Measurements from ENCODE around the gene WWC2. TPM values are rescaled to one million over a fixed set of nuclear protein-coding genes. Genes with fewer than 3 reads are reported as not detected.

Gene WWC2
- total and polyA plus RNA-seq, 10 donors = 1.4 to 32.0 (median 19.3) TPM

DNA sequence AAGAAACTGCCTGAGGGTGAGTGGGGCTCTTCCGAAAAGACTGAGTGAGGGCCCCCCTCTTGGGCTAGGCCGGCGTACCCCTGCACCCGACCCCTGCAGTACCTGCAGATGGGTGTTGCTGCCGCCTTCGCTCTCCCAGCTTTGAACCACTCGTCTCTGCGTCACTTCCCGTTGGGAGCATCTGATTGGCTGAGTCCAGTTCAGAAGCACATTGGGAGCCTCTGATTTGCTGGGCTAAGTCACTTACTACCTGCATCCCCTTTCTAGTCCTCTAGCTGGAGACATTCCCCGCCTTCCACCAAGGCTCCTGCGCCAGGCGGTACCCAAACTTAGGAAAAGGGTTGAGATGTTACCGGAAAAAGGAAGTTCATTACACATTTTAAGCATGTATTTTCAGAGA, 20.4 kb upstream of the WWC2 start:
- WGBS, 5 donors = 92 to 97% (median 93%) methylated on average over 12 to 13 of the region's 13 CpGs
- Histone ChIP-seq H3K9me3 (no peaks in the 10 kb centered on the region), H3K27ac (no peak overlapping the region), H3K4me3 (no peak overlapping the region), H3K36me3 (no peaks in the 10 kb centered on the region), H3K4me1 (peaks cover 0 to under 1% (median 0%) of the 10 kb centered on the region in 6 donors), H3K27me3 (replicated peaks in 1 of 7) (no peaks in the 10 kb centered on the region)
- no peak for TF ChIP-seq POLR2A (IDR thresholded peaks at IDR 0.05)
- TF ChIP-seq, protein P1, sequence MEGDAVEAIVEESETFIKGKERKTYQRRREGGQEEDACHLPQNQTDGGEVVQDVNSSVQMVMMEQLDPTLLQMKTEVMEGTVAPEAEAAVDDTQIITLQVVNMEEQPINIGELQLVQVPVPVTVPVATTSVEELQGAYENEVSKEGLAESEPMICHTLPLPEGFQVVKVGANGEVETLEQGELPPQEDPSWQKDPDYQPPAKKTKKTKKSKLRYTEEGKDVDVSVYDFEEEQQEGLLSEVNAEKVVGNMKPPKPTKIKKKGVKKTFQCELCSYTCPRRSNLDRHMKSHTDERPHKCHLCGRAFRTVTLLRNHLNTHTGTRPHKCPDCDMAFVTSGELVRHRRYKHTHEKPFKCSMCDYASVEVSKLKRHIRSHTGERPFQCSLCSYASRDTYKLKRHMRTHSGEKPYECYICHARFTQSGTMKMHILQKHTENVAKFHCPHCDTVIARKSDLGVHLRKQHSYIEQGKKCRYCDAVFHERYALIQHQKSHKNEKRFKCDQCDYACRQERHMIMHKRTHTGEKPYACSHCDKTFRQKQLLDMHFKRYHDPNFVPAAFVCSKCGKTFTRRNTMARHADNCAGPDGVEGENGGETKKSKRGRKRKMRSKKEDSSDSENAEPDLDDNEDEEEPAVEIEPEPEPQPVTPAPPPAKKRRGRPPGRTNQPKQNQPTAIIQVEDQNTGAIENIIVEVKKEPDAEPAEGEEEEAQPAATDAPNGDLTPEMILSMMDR (IDR thresholded peaks at IDR 0.05 in 8 of 11, conservative IDR thresholded peaks at IDR 0.05 in 3 of 11) = no peak
- DNase-seq = no peak
- intact Hi-C loops (cut with DNase I; ENCODE audit: low total_unique reads) = no loop called here

DNA sequence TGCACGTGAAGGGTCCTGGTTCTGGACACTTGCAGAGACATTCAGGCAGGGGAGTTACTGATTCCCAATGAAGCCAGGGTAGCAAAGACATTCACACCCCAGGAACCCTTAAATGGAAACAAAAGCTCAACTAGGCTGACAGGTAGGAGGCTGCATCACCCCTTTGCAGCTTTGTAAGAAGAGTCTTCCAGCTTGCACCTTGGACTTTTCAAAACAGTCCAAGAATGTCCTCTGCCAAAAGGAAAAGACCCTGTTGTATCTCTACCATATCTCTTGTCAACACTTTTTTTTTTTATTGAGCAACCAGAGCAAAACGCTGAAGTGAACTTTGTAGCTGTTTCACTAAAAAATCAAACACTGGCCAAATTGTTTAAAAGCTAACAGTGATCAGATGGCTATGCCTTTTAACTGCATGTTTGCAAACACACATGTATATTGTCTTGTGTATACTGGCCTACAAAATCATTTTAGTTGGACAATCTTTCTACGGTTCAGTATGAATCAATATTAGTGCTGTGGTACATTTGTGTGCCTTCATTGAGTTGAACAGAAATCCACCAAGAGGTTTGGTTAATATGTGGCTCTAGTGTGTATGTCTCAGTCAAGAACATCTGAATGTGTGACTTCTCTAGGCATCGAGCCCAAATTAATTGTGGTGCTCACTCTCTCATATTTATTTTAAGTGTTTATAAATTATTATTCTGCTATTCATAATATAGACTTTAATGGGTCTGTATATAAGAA, 18.5 kb upstream of the WWC2 start:
- intact Hi-C loops (cut with DNase I; ENCODE audit: low total_unique reads) = no loop called here
- TF ChIP-seq POLR2A (IDR thresholded peaks at IDR 0.05) (no peak), POLR2AphosphoS5 (IDR thresholded peaks at IDR 0.05) (no peak)
- TF ChIP-seq, protein P1 (IDR thresholded peaks at IDR 0.05 in 8 of 11, conservative IDR thresholded peaks at IDR 0.05 in 3 of 11) = no peak
- H3K27ac ChIP-seq = no peak overlapping the region

DNA sequence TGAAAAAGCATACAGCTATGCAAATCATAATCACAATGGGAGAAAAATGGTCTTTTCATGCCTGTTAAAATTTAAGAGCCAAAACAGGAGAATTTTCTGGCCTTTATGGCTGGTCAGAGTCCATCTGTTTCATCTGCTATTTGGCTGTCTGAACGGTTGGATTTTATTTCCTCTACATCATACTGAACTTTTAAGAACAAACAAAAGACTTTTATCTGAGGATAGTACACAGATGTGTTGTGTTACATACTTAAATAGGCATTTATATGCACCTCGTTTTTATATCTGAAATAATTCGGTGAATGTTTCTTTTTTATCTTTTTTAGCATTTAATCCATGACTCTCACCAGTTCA, 18.0 kb upstream of the WWC2 start:
- no peak overlapping the region for H3K4me3 ChIP-seq
- no peaks in the 10 kb centered on the region for H3K36me3 ChIP-seq
- H3K4me1 ChIP-seq = no peaks in the 10 kb centered on the region
- H3K9me3 ChIP-seq = no peaks in the 10 kb centered on the region
- H3K27ac ChIP-seq = no peak overlapping the region
- intact Hi-C loops (cut with DNase I; ENCODE audit: low total_unique reads) = no loop called here
- TF ChIP-seq POLR2A (IDR thresholded peaks at IDR 0.05) (no peak), POLR2AphosphoS5 (IDR thresholded peaks at IDR 0.05) (no peak)
- TF ChIP-seq, protein P1 (IDR thresholded peaks at IDR 0.05 in 8 of 11, conservative IDR thresholded peaks at IDR 0.05 in 3 of 11) = no peak
- H3K27me3 ChIP-seq (replicated peaks in 1 of 7) = no peaks in the 10 kb centered on the region
- 64 to 86% (median 73%) methylated on average over 3 of the region's 3 CpGs for WGBS, 5 donors
- DNase-seq = no peak

More for the DNA sequence above, 18.5 kb upstream of the WWC2 start:
- H3K36me3 ChIP-seq = no peaks in the 10 kb centered on the region
- 81 to 88% (median 83%) methylated on average over 4 of the region's 4 CpGs for WGBS, 5 donors
- H3K4me3 ChIP-seq = no peak overlapping the region
- no peaks in the 10 kb centered on the region for H3K9me3 ChIP-seq
- no peaks in the 10 kb centered on the region for H3K4me1 ChIP-seq
- H3K27me3 ChIP-seq (replicated peaks in 1 of 7) = no peaks in the 10 kb centered on the region
- DNase-seq = no peak

DNA sequence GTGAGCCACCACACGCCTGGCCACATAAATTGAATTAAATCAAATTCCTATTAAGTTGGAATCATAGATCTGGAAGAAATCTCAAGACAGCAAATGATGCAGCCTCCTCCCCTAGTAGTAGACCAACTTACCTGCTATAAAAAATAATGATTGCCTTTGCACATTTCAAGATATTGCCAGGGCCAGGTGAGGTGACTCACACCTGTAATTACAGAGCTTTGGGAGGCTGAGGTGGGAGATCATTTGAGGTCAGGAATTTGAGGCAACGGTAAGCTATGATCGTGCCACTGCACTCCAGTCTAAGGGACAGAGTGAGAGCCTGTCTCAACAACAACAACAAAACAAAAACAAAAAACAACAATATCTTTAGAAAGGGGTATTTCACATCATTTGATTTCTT, 17.0 kb upstream of the WWC2 start:
- no peak overlapping the region for H3K4me3 ChIP-seq
- H3K27ac ChIP-seq = no peak overlapping the region
- H3K4me1 ChIP-seq = no peaks in the 10 kb centered on the region
- no peaks in the 10 kb centered on the region for H3K9me3 ChIP-seq
- TF ChIP-seq, protein P1 (IDR thresholded peaks at IDR 0.05 in 8 of 11, conservative IDR thresholded peaks at IDR 0.05 in 3 of 11) = no peak
- TF ChIP-seq POLR2A (IDR thresholded peaks at IDR 0.05) (no peak), POLR2AphosphoS5 (IDR thresholded peaks at IDR 0.05) (no peak)
- no peaks in the 10 kb centered on the region for H3K36me3 ChIP-seq
- 87 to 93% (median 92%) methylated on average over 3 of the region's 3 CpGs for WGBS, 5 donors
- DNase-seq = no peak
- H3K27me3 ChIP-seq (replicated peaks in 1 of 7) = no peaks in the 10 kb centered on the region
- intact Hi-C loops (cut with DNase I; ENCODE audit: low total_unique reads) = no loop called here
